NCI-H345 treated with DMSO at 0.1 percent for 48 hours (cell line): Measurements from ENCODE around the gene IGF1R.

ENCODE experiments used
- DNase-seq: peaks from one replicate; lab custom pipeline; 2025; ENCODE audit not compliant: unreplicated experiment; lab: John Stamatoyannopoulos, UW

The IGF1R gene

GRCh38 chr15:98937413-98938104 lies 289.2 kb downstream of the IGF1R start:
- no peak for DNase-seq

- DNase-seq: no peak
These were observed 289.7 kb downstream of the IGF1R start for GRCh38 chr15:98938105-98938417.

GRCh38 chr15:98938799-98939198 lies 290.5 kb downstream of the IGF1R start:
- no peak for DNase-seq

- DNase-seq: no peak
These were observed 291.2 kb downstream of the IGF1R start for GRCh38 chr15:98939311-98940080.

GRCh38 chr15:98941595-98942255 lies 293.4 kb downstream of the IGF1R start:
- DNase-seq: no peak

- DNase-seq: no peak
These were observed 294.1 kb downstream of the IGF1R start for GRCh38 chr15:98942431-98942830.

GRCh38 chr15:98943051-98943508 lies 294.7 kb downstream of the IGF1R start:
- DNase-seq: no peak

- no peak for DNase-seq
These were observed 295.3 kb downstream of the IGF1R start for GRCh38 chr15:98943601-98944151.

- DNase-seq: no peak
These were observed 298.2 kb downstream of the IGF1R start for GRCh38 chr15:98946301-98947255.

GRCh38 chr15:98948456-98948855 lies 300.1 kb downstream of the IGF1R start:
- no peak for DNase-seq

- DNase-seq: no peak
These were observed 300.6 kb downstream of the IGF1R start for GRCh38 chr15:98948941-98949340.

- DNase-seq: no peak
These were observed 301.3 kb downstream of the IGF1R start for GRCh38 chr15:98949624-98950023.

GRCh38 chr15:98950248-98950647 lies 301.9 kb downstream of the IGF1R start:
- no peak for DNase-seq

- no peak for DNase-seq
These were observed 302.7 kb downstream of the IGF1R start for GRCh38 chr15:98951004-98951403.

GRCh38 chr15:98951493-98952320 lies 303.4 kb downstream of the IGF1R start:
- DNase-seq: no peak

GRCh38 chr15:98952381-98952803 lies 304.1 kb downstream of the IGF1R start:
- DNase-seq: no peak

GRCh38 chr15:98953000-98953787 lies 304.9 kb downstream of the IGF1R start:
- no peak for DNase-seq

- DNase-seq: no peak
These were observed 305.6 kb downstream of the IGF1R start for GRCh38 chr15:98953968-98954367.

GRCh38 chr15:98954411-98954810 lies 306.1 kb downstream of the IGF1R start:
- no peak for DNase-seq
